Cortex of kidney (tissue), 1 donor: ENCODE results near the gene LMAN2L.

Experiments
- DNase-seq: peaks from one replicate; lab custom pipeline; 2025; lab: John Stamatoyannopoulos, UW

LMAN2L gene, protein sequence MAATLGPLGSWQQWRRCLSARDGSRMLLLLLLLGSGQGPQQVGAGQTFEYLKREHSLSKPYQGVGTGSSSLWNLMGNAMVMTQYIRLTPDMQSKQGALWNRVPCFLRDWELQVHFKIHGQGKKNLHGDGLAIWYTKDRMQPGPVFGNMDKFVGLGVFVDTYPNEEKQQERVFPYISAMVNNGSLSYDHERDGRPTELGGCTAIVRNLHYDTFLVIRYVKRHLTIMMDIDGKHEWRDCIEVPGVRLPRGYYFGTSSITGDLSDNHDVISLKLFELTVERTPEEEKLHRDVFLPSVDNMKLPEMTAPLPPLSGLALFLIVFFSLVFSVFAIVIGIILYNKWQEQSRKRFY

DNA sequence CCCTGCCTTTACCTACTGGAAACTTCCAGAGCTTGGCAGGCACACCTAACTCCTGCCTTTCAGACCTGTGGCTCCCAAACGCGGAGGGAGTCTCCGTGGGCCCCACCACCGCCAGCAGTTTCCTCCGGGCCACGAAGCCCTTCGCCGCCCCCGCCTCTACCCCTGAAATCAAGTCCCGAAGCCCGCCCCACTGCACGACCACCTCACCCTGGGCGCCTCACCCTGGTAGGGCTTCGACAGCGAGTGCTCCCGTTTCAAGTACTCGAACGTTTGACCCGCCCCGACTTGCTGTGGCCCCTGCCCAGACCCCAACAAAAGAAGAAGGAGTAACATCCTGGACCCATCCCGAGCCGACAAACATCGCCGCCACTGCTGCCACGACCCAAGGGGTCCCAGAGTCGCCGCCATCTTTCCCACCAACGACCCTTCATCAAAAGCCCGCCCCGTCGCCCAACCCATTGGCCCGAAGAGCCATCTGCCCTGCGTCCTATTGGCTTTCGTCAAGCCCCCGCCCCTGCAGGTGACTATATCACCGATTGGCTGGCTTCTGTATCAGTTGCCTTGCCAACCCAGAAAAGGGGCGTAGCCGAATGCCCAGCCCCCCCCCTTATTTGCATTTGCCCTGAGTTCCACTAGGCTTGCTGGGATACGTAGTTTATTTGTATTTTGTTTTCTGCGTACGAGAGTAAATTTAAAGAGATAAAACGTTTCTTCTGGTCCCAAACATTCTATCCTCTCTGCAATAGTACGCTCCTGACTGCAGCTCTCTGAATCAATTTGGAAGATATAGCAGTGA lies at the start of gene LMAN2L:
TSS of gene LMAN2L (minus strand) at position 432 of the 796 bp plus-strand sequence. CDS start at position 408, 24 bp downstream.
- DNase-seq, result peak; percentile 26

DNA sequence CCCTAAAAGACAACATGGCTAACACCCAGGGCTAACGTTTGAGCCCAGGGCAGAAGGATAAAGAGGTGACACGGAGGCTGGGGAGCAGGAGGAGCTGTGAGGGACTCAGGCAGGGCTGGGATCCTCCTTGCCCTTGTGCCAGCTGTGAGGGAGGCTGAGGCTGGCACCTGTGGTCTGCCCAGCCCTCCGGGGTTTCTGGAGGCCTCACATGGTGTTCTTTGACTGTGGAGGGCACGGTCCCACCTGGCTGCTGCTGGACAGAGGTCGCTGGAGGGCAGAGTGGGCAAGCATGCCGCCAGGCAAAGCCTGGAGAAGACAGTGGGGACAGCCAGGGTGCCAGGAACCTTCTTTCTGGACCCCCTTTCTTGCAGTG lies 49.4 kb upstream of the LMAN2L start:
- no peak for DNase-seq

DNA sequence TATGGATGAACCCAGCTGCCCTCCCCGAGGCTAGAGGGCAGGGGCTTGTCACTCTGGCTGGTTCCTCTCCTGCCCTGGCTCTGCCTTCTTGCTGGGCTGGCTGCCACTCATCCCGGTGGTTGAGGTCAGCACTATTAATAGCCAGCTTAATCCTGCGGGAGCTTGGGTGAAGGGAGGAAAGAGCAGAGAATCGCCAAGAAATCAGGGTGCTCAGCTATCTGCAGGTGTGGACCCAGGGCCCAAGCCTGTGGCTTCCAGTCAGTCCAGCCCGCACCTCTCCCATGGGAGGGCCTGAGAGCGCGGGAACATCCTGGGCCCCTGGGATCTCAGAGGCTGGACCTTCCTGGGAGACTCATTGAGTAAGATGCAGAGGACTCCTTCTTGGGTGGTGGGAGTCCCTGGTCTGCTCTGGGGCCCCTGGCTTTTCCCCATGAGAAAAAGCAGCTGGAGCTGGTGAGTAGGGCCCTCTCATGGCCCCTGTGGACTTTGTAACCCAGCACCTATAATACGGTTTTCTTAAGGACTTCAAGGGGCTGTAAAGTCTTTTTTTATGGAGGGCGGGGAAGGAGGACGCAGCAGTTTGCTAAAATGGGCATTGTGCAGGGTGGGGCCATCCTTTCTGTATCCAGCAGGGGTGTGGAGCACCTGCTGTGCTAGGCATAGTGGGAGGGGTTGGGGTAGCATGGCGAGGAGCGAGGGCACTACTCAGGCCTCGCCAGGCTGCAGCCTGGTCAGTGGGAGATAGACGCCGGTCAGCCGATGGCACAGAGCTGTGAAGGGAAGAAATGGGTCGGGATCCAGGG lies 48.8 kb upstream of the LMAN2L start:
- DNase-seq, result no peak

GRCh38 chr2:96787411-96787810 lies 47.5 kb upstream of the LMAN2L start:
- no peak for DNase-seq

DNA sequence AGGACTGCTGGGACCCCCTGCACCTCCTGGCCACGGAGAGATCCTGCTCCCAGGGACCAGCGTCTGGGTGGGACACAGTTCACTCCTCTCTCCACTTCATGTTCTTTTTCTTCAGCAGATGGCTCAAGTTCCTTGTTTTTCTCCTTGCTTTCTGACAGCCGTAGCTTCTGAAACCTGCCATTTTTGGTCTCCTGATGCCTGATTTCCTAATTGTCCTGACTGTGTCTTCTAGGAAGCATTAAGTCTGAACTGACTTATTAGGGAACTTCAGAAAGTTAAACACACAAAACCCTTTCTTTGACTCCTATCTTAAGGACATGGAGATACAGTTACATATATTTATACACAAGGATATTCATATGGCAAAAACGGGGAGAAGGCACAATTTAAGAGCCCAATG lies 43.5 kb upstream of the LMAN2L start:
- no peak for DNase-seq

- no peak for DNase-seq
Measured at GRCh38 chr2:96775160-96775559, 35.3 kb upstream of the LMAN2L start.

DNA sequence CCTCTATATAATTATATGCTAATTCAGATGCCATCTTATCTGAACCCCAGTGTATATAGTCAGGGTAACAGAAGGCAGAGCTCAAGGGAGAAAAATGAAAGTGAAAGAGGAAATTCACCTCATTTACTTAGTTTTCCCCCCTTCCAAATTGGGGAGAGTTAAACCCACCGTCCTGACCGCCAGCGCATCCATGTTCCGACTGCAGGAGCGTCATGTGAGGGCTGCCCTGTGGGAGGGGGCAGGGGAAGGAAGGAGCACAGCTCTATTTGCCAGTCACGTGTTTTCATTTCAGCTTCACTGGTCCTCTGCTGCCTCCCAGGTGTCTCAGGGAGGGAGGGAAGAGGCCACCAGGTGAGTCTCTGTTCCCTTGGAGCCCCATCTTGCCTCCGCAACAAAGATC lies 34.1 kb upstream of the LMAN2L start:
- DNase-seq, result no peak

DNA sequence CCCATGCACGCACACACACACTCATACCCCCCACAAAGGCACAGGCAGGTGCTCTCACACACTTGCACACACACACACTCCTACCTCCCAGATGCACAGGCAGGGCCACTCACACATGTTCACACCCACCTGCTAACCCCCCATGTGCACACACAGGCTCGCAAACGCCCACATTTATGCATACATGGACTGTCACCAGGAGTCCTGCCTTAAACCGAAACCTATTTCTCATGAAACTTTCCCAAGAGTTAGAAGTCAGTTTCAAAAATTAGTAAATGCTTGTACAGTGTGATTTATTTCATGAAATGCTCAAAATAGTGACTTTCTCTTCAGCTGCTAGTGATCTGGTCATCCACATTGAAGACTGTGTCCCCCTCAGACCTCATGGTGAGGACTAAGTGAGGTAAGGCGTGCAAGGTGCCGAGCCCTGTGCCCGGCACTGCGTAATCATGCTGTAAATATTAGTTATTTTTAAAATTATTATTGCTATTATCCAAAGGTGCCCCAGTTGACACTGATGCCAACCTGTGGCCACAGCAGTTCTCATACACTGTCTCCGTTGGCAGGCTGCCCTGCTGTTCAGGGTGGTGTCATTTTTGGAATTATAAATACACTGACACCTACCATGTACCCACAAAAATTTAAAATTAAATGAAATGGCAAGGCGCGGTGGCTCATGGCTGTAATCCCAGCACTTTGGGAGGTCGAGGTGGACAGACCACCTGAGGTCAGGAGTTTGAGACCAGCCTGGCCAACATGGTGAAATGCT lies 33.2 kb upstream of the LMAN2L start:
- no peak for DNase-seq

- DNase-seq, result no peak
Measured at GRCh38 chr2:96771796-96772618, 32.1 kb upstream of the LMAN2L start.

DNA sequence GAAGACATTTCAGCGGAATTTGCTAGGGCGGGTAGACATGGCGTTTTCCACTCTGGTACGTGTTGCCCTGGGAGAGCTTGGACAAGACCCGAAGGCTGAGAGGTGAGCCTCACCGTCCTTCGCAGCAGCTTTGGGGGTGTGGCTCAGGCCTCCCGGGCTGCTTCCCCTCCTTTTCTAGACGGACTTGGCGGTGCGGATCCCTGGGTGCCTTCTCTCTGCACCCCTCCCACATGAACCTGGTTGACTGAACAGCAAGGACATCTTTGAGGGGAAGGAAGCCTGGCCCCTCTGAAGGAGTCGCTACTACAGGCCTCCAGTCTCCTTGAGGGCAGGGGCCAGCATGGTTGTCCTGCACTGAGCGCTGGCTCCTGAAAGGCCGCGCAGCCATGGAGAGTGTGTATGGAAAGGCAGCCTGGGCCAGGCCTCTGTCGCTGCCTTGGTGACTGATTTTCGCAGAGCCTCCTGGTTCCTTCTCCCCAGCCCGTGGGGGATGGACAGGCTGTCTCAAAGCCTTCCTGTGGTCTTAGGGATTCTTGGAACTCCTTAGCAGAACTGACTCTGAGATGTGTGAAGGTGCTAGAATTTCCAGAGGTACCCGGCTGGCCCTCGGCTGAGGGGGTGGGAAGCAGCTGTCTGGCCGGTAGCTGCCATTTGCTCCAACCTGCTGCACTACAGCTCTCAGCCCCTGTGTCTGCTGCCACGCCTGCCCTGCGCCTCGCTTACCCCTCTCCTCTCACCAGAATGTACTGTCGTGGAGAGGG lies 30.8 kb upstream of the LMAN2L start:
- DNase-seq, result no peak

DNA sequence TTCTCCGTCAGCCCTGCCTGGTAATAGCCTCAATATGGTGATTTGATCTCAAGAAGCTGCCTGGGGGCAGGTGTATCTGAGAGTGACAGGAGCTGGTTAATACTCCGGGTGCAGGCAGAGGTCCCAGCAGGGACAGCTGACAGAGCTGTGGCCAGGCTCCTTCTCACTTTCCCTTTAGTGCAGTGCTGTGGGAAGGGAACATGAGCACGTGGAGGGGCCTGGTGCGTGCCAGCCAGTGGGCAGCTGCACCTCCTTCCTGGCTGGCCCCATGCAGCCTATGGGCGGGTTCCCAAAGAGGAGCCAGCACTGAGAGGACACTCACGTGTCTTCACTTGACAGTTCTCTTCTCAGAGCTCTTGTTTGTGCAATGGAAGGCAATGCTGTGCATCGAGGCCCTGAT lies 29.9 kb upstream of the LMAN2L start:
- no peak for DNase-seq

GRCh38 chr2:96768083-96768561 lies 28.3 kb upstream of the LMAN2L start:
- no peak for DNase-seq

DNA sequence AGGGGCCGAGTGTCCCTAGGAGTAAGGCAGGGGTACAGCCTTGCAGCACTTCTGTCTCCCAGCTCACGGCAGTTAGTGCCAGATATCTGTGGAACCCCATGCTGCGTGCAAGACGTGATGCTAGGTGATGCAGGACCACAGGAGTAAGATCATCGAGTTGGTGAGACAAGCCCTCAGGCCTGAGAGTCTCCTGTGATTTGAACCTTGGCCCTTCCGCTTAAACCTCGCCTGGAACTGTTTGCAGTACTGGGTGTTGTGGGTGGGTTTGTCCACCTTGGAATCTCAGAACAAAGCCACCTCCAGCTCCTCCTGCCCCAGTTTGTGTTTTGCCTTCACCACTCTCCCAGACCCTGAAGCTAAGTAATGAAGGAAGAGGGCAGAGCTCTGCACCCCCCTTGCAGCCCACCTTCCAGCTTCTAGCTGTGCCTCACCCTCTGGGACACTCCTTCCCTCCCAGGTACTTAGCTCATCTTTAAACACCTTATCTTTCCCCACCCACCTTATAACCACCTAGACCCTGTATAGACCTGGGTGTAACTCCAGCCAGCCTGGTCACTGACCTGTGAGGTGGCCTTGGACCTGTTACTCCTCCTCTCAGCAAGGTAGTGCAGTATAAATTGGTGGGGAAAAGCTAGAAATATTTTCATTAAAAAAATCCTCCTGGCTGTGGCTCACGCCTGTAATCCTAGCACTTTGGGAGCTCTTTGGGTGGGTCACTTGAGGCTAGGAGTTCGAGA lies 27.4 kb upstream of the LMAN2L start:
- no peak for DNase-seq

- DNase-seq, result no peak
Measured at GRCh38 chr2:96764253-96764637, 24.4 kb upstream of the LMAN2L start.

GRCh38 chr2:96763511-96764252 lies 23.8 kb upstream of the LMAN2L start:
- no peak for DNase-seq

DNA sequence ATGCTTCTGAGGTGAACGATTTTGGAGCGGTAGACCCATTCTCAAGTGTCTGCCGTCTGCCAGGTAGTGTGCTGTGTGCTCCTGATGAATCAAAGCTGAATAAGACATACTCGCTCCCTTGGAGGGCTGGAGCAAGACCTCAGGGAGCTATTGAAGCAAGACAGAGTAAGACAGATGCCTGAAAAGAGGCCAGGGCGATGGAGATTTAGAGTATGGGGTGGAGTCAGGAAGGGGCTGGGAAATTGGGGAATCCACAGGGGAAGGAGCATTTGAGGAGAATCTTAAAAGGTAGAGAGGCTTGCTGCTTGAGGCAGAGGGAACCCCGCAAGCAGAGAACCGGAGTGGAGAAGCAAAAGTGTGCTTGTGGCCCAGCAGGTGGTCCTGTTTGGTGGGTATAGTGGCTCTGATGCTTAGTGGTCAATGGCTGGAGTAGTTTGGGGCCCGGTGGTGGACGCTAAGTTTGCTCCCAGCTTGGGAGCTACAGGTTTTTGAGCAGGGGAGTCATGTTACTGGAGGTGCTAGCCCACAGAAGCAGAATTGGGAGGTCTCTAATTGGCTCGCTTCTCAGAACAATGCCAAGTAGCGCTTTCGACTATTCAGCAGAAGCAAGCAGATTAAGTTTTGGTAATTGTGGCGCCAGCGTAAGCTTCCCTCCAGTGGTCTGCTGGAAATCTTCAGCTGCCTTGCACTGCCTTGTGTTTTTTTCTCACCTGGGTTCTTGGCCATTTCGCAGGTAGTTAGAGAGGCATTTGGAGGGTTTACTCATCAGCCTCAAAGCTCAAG lies 22.9 kb upstream of the LMAN2L start:
- DNase-seq, result no peak

GRCh38 chr2:96760986-96761832 lies 21.3 kb upstream of the LMAN2L start:
- DNase-seq, result no peak
